Left cardiac atrium (tissue), 4 donors: ENCODE measurements around the gene PIBF1. TPM values are rescaled to one million over a fixed set of nuclear protein-coding genes. Genes with fewer than 3 reads are reported as not detected.
"Not testable (repeated sequence)": the region's sequence is repeated elsewhere in the genome, so short reads cannot be mapped to it uniquely, and the experiment has no call there.

ENCODE experiments used
- ATAC-seq, 2 donors: fragments of 200-7000 bp; cut with Tn5 transposase; one replicate each; pipeline ENCODE4 v1.9.1; 2020; ENCODE audit warnings: mild to moderate bottlenecking in 2 of 2, moderate library complexity in 2 of 2
- DNase-seq: peaks from one replicate; pipeline ENCODE4 v3.0.0-alpha.2; 2020
- intact Hi-C, 2 donors: fragments of 100-400 bp; cut with DNase I; formaldehyde crosslinking; loops; one replicate each; pipeline versions ENCODE4 v1.14.1 to v1.15.1; 2022 to 2023
- total RNA-seq, 2 donors: library from RNA; stranded (reverse); fragmentation: NEBNext Ultra II Directional; extraction: Animal tissue kit (Norgen Biotek cat#: 25700); gene quantifications; one replicate each; pipeline ENCODE4 v1.2.1, GENCODE V29; 2021
- donor health status: DM: no; HTN: yes; CAD: no.
- donor health status: DM: no; HTN: yes; CAD: no; lungs with severe emphysema.
- donor health status: DM: yes; HTN: yes; CAD: no.
- donor health status: Dilated cardiomyopathy.

Gene PIBF1
- total RNA-seq, 2 donors from 2014 or later, result 12.2 to 13.5 TPM

DNA sequence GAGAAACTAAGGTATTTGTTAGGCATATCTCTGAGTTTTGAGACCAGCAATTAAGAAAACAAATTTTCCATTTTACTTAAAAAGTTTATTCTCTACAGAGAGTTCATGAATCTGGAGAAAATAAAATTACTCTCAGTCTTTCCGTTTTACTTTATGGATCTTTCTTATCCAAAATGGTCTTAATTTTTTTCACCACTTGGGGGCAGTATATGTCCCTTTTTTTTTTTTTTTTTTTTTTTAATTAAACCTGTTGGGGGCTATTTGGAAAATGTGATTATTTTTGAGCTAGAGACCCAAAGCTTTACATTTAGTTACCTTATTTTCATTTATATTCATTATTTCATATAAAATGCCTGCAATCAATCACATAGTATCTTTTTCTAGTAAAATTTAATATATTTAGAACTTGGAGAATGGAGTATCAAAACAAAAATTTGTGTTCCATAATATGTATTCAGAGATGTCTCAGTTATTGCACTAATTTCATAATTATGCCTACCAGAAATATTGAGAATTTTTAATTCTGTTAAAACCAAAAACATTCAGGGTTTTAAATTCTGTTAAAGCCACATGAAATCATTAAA is 27.1 kb downstream of the PIBF1 start:
- intact Hi-C loops, result loop anchor here in 1 of 2 donors (10.0 kb wide), 1 partner anchor 896 kb away; no protein-coding TSS in a partner anchor
- no peak for ATAC-seq

DNA sequence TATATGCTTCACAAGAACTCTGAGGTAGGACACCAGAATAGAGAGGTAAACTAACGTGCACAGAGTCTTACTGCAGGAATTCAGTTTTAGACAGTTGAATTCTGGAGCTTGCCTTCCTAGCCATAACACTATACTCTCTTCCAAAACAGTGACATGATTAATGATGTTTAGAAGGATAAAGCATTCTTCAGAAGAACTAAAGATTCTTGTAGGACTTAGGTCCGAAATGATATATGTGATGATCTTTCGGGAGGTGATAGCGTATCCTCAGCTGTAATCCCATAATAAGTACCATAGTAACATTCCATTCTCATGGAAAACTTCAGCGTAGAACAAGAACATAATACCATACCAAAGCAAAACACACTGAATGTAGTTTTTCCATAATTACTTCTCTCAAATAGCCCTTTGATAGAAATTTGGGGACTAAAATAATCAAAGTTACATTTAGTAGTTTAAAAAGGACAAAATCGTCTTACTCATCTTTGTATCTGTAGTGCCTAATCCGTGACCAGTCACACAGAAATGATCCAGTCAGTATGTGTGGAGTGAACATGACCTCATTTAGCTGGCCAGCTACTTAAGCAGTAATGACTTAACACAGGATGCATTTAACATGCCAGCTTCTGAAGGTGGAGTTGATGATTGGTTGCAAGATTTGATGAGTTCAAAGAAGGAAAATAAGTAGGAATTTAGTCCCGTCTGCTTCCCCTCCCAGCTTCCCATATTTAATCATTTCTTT is 38.4 kb downstream of the PIBF1 start:
- intact Hi-C loops, result no loop called here
- peak in 1 of 2 donors; percentile 63 for ATAC-seq
- DNase-seq, result no peak

More for the DNA sequence above, 27.1 kb downstream of the PIBF1 start:
- DNase-seq, result no peak

DNA sequence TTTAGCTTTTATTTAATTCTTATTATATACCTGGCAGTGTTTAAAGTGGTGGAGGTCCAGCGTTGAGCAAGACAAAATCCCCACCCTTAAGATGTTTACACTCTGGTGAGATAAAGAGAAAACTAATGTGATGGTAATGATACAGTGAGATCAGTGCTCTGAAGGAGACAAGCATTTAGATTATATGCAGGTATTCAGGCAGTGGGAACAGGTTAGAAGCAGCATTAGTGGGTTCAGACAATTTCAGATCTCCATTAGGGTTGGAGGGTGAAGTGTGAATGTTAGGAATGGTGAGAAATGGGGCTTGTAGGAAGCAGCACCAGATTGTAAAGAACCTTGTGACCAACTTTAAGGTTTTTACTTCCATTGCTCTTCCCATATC is 39.0 kb downstream of the PIBF1 start:
- intact Hi-C loops, result no loop called here
- ATAC-seq (no peak), DNase-seq (no peak)

DNA sequence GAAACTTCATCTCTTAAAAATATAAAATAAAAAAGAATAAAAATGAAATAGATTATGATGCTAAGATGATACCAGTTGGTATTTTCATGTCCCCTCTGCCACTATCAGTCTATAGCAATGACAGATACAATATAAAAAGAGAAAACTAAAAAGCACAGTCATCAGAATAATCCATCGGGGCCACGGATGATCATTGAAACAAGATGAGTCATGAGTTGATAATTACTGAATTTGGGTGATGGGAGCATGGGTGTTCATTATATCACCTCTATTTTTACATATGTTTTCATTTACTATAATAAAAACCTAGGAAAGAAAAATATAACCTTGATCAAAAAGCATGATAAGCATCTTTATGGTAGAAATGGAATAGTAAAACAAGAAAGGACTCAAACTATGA is 41.1 kb downstream of the PIBF1 start:
- DNase-seq (no peak), ATAC-seq (no peak)
- intact Hi-C loops, result no loop called here

DNA sequence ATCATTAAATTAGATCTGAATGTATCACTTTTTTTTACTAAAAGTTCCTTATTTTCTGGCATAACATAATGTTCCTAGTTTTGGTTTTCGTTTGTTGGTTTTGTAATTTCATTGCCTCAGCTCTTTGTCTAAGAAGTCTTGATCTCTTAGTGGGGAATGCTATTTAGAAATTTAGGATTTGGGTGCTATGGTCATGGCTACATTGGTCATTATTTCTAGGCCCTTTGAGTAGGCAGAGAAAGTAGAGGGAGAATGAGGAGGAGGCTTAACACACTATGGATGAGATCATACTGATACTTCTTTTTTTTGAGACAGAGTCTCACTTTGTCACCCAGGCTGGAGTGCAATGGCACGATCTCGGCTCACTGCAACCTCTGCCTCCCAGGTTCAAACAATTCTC is 41.8 kb downstream of the PIBF1 start:
- ATAC-seq (no peak), DNase-seq (no peak)
- intact Hi-C loops, result no loop called here

DNA sequence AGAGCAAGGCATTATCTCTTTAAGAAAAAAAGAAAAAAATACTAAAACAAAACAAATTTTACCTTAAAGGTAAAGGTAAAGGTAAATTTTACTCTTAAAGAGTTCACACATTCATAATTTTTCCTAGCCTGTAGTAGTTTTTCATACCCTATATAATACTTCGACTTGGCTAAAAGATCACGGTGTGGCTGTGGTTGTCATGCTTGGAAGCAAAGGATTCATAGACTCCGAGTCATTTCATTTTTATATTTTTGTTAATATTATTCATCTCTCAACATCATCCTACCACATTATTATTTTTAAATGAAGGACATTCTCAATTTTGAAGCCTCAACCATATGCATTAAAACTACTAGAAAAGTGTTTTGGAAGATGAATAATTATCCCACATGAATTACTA is 52.7 kb downstream of the PIBF1 start:
- ATAC-seq (no peak), DNase-seq (no peak)
- intact Hi-C loops, result no loop called here

GRCh38 chr13:72839831-72840426 is 58.0 kb downstream of the PIBF1 start:
- peak; percentile 16 for DNase-seq
- ATAC-seq, result peak; percentile 53 to 55
- intact Hi-C loops, result no loop called here

DNA sequence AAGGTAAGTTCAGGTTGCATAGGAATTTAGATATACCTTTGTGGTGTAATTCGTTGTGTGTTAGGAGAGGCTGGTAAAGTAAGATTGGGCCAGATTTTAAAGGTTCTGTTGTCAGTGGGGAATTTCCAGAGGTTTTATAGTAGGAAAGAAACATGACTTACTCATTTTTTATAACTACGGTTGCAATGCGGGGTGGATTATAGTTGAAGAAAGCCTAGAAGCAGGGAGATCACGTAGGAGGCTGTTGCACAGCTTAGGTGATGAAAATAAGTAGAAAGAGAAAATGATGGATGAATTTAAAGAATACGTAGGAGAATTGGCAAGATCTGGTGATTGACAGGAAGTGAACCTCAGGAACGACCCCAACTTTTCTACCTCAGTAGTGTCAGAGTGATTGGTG is 61.1 kb downstream of the PIBF1 start:
- no peak for DNase-seq
- intact Hi-C loops, result no loop called here

GRCh38 chr13:72845148-72845547 is 63.2 kb downstream of the PIBF1 start:
- ATAC-seq, DNase-seq, intact Hi-C loops: not testable (repeated sequence)

More for the DNA sequence above, 61.1 kb downstream of the PIBF1 start:
- no peak for ATAC-seq

DNA sequence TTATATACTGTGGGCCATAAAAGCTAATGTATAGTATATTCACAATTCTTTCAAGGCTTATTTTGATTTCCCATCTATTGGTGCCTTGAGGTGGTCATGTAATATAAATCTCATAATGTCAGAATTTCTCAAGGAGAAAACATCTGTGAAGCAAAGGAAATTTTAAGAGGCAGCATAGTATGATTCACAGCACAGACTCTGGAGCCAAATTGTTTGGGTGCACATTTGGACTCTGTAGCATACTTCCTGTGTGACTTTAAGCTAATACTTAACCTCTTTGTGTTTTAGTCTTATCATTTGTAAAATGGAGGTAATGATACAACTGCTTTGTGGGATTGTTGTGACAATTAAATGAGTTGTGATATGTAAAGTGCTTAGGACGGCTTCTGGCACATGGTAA is 67.6 kb downstream of the PIBF1 start:
- intact Hi-C loops, result no loop called here
- ATAC-seq (no peak), DNase-seq (no peak)

DNA sequence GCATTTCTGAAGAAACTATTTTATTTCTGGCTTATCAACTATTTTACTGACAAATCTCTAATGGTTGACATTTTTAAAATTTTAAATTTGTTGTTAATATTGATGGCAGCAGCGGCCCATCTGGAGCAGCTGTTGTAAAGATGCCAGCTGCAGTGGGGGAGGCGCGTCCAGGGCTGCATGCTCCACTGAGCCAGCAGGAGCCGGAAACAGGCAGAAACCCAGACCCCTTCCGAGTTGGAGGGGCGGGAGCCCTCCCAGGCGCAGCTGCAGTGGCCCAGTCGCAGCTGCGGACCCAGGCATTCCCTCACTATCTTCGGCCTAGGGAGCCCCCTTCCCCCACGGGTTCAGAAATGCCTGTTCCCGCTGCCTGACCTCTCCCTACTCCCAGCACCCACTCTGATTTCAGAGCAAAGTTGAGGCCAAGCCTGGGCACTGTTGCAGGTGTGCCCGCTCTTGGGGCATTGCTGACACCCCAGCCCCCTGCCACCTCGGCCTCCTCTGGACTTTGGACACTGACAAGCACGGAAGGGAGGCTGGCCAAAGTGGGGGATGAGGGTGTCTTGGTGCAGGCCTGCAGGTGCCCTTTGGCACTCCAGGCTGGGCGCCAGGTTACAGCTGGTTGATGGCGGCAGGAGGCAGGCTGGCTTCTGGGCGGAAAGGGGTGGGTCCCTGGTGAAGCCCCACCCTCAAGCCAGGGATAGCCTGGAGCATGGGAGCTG is 69.2 kb downstream of the PIBF1 start:
- intact Hi-C loops, result no loop called here
- DNase-seq (no peak), ATAC-seq (no peak)

- intact Hi-C loops, result no loop called here
- no peak for DNase-seq
- no peak for ATAC-seq
Observed at GRCh38 chr13:72851678-72852014, 69.7 kb downstream of the PIBF1 start.

DNA sequence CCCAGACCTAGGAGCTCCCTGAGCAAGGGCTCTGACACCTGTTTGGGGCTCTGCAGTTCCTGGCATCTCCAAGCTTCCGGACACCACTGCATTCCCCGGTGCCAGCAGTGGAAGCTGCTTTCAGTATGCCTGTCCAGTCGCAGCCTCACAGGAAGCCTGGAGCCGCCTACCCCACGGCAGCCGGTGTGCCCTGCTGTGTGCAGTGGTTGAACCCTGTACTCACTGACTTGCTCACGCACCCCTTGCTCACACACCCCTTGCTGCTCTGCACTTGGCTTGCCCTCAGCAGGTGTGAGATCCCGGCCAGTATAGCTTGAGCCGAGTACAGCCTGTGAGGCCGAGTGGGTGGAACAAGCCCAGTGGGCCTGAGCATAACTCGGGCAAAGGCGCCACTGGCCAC is 70.3 kb downstream of the PIBF1 start:
- ATAC-seq (no peak), DNase-seq (no peak)
- intact Hi-C loops, result no loop called here

- ATAC-seq (no peak), DNase-seq (no peak)
- intact Hi-C loops, result no loop called here
Observed at GRCh38 chr13:72853000-72853399, 71.1 kb downstream of the PIBF1 start.

DNA sequence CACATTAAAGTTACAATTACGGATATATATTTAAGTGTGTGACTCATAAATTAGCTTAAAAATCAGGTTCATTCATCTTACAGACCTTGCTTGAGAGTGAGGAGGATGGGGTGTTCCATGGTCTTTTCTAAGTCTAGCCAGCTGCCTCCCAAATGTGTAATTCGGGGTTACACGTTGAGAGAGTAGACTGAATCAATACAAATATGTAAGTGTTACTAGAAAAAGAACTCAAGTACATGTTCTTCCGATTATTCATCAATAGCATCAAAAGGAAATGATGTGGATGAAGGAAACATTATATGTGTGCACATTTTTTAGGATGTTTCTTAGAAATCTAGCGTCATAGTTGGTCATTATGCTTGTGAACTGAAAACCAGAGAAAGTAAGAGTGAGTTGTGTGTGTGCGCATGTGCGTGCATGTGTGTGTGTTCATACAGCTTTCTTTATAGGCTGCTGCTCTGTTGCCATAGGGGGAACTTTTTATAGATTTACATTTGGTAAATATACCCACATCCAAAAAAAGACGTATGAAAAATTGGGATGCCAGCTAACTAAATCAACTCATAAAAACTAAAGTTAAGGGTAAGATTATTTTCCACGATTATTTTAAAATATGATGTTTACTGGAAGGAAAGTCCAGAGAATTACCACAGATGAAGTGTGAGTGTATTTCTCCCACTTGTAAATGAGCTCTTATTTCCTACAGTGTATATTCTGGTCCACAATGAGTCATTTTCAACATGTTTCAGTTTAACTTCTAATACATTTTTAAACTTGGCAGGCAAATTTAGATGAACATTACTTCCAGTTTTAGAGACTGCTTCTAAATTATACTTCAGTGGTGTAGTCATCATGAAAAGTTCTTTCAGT is 82.4 kb downstream of the PIBF1 start:
- intact Hi-C loops, result no loop called here
- ATAC-seq, result no peak
- no peak for DNase-seq

DNA sequence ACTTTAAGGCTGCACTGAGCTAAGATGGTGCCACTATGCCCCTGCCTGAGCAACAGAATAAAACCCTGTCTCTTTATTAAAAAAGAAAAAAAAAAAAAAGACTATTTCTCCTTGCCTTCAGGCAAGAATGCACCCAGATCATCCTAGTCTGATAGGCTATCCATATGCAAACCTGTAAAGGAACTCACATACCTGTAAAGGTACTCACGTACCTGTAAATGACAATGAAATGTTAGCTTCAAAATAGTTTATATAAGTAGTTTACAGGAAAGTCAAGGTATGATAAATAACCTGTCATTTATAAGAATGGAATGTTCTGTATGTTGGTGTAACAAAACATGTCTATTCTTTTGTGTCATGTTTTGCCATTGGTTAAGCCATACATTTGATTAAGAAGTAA is 86.3 kb downstream of the PIBF1 start:
- intact Hi-C loops, result no loop called here

DNA sequence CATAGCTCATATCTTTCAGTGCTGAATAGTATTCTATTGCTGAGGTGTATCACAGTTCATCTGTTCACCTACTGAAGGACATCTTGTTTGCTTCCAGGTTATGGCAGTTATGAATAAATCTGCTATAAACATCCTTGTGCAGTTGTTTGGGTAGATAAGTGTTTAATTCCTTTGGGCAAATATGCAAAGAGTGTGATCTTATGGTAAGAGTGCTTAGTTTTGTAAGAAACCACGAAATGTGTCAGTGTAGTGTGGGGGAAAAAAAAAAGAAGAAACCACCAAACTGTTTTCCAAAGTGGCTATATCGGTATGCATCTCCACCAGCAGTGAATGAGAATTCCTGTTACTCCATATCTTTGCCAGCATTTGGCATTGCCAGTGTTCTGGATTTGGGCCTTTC is 93.3 kb downstream of the PIBF1 start:
- intact Hi-C loops, result no loop called here
- no peak for DNase-seq
- ATAC-seq, result no peak

More for the DNA sequence above, 86.3 kb downstream of the PIBF1 start:
- DNase-seq, result no peak
- no peak for ATAC-seq

- ATAC-seq (no peak), DNase-seq (no peak)
- intact Hi-C loops, result no loop called here
Observed at GRCh38 chr13:72884101-72884500, 102.2 kb downstream of the PIBF1 start.
